Inferior parietal cortex (tissue), 1 donor: Measurements from ENCODE around the gene PTPRK.
"Not testable (repeated sequence)": the region's sequence is repeated elsewhere in the genome, so short reads cannot be mapped to it uniquely, and the experiment has no call there.

Experiments used
- DNase-seq: peaks from one replicate; pipeline ENCODE4 v3.0.0-alpha.2; 2016; ENCODE audit errors: extremely low spot score

PTPRK gene

GRCh38 chr6:128443553-128443952 lies 76.8 kb downstream of the PTPRK start:
- no peak for DNase-seq

GRCh38 chr6:128439627-128440026 lies 80.8 kb downstream of the PTPRK start:
- DNase-seq: no peak

GRCh38 chr6:128438393-128438792 lies 82.0 kb downstream of the PTPRK start:
- peak; percentile 47 for DNase-seq

GRCh38 chr6:128437685-128438084 lies 82.7 kb downstream of the PTPRK start:
- DNase-seq: no peak

DNA sequence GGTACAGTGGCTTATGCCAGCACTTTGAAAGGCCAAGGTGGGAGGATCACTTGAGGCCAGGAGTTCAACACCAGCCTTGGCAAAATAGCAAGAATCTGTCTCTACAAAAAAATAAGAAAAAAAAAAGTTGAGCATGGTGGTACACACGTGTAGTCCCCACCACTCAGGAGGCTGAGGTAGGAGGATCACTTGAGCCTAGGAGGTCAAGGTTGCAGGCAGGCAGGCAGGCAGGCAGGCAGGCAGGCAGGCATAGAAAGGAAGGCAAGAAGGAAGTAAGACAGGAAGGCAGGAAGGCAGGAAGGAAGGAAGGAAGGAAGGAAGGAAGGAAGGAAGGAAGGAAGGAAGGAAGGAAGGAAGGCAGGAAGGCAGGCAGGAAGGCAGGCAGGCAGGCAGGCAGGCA lies 85.6 kb downstream of the PTPRK start:
- DNase-seq: not testable (repeated sequence)

DNA sequence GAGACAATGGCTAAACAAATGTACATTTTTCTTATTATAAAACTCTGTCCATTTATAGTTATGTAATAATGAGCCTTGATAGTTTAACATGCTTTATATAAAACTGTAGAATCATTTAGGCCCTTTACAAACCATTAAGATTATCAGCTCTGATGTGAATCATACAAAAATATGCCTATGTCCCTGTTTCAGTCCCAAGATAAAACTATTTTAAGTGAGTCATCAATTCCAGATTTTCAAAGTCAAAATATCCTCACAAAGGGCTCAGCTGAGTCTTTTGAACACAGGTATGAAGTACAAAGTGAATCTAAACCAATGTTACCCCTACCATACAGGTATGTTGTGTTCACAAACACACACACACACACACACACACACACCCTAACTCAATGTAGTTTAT lies 88.0 kb downstream of the PTPRK start:
- DNase-seq: no peak

- DNase-seq: no peak
Observed at GRCh38 chr6:128427139-128427538, 93.3 kb downstream of the PTPRK start.

GRCh38 chr6:128425856-128426255 lies 94.5 kb downstream of the PTPRK start:
- DNase-seq: no peak

DNA sequence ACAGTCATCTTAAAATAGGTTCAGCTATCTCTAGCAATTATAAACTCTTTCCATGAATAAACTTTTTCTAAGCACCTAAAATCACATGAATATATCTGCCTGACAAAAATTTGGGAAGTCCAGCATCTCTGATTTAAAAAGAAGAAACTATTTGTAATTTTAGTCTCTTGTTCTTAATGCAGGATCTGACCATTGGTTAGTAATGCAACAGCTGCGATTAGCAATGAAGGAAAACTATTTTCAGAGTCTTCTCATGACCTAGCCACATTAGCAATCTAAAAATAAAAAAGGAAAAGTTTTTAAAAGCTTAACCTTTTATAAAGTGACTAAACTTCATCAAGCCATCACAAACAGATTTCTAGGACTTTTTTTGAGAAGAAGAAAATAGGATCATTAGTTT lies 97.5 kb downstream of the PTPRK start:
- DNase-seq: no peak

DNA sequence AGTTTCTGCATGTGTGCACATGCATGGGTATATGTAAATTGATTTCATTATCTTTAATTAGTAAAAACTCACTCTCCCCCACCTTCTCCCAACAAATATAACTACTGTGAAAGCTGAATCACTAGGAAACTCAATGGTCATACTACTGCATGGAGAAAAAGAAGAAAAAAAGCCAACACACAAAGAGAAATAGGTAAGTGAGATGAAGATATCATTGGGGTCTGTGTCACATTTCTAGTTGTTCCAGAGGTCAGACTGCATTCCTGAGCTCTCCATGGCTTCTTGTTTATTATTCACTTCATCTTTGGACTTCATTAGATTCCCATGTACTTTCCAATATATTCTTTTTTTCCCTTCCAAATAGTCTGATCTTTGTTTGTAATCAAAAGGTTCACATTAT lies 98.2 kb downstream of the PTPRK start:
- no peak for DNase-seq

GRCh38 chr6:128421788-128422187 lies 98.6 kb downstream of the PTPRK start:
- peak; percentile 34 for DNase-seq

- no peak for DNase-seq
Observed at GRCh38 chr6:128417698-128418097, 102.7 kb downstream of the PTPRK start.

DNA sequence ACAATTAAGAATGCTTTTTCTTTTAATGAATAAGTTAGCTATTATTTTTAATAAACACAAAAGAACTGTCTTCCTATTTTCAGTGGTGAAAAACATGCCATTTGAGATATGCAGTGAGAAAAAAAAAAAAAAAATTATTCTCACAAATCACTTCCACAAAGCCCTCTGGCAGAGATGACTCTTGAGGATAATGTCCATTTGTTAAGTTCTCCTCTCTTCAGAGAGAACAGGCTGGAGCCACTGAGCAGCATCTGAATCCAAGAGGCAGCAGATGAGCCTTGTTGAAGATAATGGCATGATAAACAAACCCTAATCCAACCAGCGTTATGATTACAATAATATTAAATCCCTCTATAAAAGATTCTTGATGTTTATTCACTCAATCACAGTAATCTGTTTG lies 105.0 kb downstream of the PTPRK start:
- no peak for DNase-seq

DNA sequence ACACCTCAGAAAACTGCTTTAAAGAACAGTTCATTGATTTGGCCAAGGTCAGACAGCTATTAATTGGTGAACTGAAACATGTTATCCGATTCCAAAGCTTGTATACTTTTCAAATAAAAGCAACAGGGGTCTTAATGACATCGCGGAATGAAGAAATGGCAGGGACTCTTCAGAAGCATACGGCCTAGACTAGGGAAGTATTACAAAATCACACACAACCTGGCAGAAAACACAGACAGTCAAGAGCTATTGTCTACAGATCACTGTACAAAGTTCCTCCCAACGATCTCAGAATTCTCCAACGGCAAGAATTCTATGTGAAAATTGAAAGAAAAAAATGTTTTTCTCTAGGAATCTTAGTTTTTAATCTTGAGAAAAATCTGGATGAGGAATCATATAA lies 105.5 kb downstream of the PTPRK start:
- no peak for DNase-seq

DNA sequence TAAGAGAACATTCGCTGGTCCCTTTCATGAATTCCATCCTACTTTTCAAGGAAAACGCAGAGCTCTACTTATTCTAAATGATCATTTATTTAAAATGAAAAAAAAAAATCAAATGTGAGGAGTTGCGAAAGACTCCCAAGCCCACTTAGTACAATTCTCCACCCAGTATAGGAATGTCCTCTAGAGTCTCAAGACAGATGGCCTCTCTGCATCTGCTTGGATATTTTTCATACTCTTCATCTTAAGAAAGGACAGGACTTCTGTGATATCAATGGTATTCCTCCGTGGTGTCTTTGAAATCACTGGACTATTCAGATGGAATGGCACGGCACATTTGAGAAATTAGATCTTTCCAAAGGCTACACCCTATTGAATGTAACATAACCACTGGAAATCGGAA lies 107.1 kb downstream of the PTPRK start:
- DNase-seq: no peak

DNA sequence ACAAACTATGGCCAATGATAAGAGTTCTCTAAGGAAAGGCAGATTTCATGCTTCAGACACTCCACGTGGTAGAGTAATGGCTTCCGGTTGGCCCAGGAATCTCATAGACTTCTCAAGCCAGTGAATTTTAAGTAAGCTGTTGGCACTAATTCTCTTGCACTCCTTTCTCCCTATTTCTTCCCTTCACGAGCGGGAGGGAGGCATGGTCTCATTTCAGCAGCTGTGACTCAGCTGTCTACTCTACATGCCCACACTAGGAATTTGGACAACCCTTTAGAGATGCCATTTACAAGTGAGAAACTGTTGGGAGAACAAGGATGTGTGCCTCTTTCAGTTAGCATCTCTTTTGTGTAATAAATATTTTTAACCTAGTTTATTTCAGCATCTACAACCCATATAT lies 107.7 kb downstream of the PTPRK start:
- peak; percentile 48 for DNase-seq

GRCh38 chr6:128410584-128410983 lies 109.8 kb downstream of the PTPRK start:
- DNase-seq: no peak

- DNase-seq: no peak
Observed at GRCh38 chr6:128409003-128409402, 111.4 kb downstream of the PTPRK start.

GRCh38 chr6:128406453-128406852 lies 113.9 kb downstream of the PTPRK start:
- no peak for DNase-seq

DNA sequence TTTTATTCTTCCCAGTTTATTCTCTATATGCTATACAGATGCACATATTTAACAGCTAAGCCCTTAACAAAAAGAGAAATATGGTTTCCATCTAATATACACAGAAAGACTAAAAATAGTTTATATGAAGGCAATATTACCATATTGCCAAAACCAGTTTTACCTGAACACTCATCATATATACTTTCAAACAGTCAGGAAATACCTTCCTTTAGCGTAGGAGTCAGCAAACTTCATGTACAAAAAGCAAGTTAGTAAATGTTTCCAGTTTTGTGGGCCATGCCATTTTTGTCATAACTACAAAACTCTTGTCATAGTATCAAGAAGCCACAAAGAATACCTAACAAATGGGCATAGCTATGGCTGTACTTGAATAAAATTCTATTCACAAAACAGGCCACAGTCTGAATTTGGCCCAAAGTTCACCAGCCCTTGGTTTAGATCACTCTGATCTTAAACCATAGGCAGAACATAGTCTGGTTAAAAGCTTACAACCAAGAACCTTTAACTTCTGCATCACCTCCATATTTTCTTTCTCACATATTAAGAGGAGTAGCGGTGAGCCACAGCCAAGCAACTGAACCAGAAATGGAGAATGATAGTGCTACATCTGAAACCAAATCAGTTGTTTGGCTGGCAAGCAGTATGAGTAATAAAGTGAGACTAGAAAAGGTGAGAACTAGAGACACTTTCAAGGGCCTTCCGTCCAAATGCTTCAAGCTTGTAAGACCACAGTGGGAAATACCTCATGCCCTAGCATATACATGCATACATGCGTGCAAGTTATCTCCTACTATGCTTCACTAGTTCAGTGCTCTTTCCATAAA lies 116.6 kb downstream of the PTPRK start:
- DNase-seq: no peak

- no peak for DNase-seq
Observed at GRCh38 chr6:128400875-128401274, 119.5 kb downstream of the PTPRK start.

DNA sequence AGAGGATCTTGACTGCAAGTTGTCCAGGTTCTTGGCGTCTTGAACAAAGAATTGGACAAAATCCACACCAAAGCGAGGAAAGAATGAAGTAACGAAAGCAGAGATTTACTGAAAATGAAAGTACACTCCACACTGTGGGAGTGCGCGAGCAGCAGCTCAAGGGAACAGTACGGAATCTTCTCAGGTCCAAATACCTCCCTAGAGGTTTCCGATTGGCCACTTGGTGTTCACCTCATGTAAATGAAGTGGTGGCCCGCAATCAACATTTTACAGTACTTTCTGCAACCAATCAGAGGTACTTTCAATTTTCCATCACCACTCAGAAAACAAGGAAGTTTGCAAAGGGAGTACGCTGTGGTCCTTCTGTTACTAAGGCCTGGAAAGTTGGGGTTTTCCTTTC lies 122.4 kb downstream of the PTPRK start:
- no peak for DNase-seq

GRCh38 chr6:128395596-128395995 lies 124.8 kb downstream of the PTPRK start:
- no peak for DNase-seq

DNA sequence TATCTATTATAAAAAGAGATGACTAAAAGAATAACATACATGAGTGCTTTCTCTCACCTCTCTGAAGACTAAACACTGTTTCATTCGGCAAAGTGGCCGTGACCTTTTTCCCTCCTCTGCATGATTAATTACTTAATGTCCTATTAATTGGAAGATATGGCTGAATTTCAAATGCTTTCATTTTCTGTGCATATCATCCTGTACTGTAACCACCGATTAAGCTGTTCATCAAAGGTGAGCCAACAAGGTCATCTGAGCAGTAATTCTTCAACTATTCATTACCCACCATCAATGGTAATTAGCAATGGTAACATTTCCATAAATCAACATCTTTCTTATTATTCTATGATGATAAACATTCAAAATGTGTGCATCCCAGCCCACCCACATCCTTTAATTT lies 125.2 kb downstream of the PTPRK start:
- no peak for DNase-seq
